Stimulated activated CD4-positive, alpha-beta T cell treated with anti-CD3 and anti-CD28 coated beads, TNF-alpha, amount 100 ng/mL, for 4 hours (primary cell): ENCODE results near the gene NOTUM.

Source experiments
- DNase-seq, 3 experiments: peaks; one replicate each; pipeline ENCODE4 v3.0.0-alpha.2; 2020; ENCODE audit warnings: low read depth in 3 of 3

The NOTUM gene

DNA sequence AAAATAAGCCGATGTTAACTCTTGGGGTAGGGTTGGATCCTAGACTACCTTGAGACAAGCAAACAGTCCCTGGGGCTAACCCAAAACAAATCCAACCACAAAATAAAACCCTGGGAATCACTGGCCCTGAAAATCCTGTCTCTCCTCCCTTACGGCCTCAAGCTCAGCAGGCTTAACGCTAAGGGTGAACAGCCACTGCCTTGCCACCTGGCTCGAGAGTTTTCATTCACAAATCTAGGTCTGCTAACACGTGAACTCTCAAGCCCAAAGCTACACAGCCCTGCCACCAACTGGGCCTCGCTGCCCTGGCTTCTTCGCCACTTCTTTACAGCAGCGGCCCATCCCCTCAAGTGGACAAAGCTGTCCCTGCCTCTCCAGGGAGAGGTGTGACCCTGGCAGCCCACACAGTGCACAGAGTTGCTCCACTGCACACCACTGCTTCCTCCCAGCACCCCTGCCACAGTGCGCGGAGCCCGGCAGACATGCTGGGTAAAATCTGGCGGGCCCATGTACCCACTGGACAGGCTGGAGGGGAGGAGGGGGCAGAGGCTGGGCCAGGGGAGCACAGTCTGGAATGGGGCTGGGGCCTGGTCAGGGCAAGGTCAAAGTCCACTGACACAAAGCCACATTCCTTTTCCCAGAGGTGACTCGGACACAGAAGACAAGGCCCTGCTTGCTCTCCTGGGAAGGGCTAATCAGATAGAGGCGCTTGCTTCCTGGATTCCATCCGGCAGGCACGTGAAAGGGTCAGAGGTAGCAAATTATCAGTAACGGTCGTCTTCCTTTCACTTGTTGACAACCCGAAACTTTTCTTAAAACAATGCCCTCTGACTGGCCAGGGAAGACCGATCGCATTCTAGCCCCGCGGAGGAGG, 50.8 kb downstream of the NOTUM start:
- no peak for DNase-seq

DNA sequence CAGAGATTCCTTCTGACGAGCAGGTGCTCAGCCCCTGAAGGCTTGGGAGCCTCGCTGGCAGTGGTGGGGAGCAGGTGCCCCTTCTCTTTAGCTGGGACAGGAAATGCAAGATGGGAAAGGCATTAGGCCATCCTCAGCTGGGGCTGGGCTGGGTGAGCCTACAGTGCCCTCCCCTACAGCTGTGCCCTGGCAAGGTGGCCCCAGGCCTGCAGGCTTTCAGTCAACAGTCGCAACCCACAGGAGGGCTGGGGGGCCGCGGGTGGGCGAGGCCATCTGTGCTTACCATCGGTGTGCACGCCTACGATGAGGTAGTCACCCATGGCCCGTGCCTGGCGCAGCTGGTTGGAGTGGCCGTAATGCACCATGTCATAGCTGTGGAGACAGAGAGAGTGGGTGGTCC, 51.8 kb downstream of the NOTUM start:
- DNase-seq = no peak

DNA sequence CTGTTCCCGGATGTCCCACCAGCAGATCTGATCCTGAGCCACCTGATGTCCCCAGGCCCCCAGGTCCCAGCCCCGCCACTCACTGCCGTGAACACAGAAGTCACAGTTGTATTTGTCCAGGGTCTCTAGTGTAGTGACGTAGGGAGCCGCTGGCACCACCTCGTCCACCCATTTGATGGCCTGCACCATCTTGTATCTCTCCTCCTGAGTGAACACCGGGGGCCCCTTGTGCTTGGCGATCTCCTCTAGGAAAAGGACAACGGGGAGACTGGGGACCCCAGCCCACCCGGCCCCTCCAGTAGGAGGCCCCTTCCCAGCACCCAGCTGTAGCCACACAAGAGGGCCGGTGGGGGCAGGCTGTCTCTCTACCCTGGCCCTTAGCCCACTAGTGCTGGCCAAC, 52.2 kb downstream of the NOTUM start:
- no peak for DNase-seq

DNA sequence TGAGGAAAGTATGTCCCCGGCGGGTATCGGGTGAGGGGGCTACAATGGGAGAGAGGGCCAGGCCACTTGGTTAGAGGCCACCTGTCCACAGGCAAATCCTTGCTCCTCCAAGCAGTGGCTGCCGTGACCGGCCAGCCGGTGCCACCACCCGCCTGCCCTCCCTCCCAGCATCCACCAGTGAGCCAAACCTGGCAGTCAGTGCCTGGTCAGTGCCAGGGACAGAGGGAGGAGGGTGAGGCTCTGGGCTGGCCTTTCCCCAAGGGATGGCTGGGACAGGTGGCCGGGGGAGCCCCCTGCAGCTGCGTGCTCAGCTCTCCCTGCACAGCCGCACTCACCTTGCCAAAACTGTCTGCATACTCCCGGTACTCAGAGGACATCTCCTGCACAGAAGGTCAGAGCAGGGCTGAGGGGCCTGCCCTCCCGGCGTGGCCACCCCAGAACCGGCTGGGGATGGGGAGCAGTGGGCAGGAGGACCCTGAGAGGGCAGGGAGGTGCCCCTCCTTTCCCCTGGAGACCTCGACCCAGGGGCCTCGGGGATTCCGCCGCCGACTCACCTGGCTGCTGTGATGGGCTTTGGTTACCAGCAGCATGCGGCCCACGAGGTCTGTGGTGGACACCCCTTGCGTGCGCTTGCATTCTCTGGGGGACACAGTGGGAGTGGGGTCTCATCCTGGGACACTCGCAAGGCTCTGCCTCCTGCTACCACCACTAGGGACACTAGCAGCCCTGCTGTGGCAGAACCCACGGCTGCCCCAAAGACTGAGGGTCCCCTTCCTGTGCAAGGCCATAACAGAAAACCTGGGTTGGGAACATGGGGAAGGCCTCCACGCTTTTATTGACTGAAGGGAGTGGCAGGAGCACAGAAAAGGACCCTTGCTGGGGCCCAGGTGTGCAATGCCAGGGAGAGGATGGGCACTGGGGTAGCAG, 53.5 kb downstream of the NOTUM start:
- no peak for DNase-seq

DNA sequence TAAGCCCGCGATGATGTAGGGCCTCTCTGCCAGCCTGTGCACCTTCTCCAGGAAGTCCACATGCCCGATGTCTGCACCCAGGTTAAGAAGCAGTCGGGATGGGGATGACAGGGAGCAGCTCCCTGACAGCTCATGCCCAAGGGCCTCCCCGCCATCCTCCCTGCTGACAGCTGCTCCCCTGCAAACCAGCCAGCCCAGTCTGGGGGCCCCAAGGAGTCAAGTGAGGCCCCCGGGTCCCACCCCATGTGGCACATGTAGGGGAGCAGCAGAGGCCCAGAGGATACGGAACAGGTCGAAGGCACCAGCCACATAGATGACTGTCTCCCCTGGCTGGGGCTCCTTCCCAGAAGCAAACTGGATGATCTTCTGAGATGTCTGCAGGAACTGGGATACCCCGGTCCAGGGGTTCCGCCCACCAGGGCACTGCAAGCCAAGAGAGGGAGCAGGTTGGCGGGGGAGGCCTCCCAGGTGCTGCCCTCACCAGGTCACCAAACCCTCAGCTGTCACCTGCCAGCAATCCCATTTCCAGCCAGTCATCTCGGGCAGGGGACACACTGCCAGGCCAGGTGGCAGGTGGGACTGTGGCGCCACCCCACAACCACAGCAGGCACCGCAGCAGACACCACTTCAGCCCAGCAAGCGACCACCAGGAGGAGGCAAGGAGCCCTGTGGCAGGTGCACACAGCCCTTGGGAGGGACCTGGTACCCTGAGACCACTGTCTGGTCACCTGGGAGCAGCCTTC, 54.3 kb downstream of the NOTUM start:
- no peak for DNase-seq

DNA sequence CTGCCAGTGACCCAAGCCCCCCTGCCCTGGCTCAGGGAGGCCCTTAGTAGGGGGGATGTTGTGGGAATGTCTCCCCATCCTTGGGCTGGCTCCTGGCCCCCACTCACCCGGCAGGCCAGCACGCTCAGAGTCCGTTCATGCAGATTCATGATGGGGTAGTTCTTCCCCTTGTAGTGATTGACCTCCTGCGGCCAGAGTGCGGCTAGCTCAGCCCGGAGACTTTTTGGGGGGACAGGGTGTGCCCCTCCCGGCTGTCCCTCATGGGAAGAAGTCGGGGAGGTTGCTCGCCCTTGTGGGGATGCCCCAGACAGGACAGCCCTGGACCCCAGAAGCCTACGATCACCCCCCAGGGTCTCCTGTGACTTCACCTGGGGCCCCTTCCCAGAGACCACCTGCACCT, 55.0 kb downstream of the NOTUM start:
- DNase-seq = no peak

DNA sequence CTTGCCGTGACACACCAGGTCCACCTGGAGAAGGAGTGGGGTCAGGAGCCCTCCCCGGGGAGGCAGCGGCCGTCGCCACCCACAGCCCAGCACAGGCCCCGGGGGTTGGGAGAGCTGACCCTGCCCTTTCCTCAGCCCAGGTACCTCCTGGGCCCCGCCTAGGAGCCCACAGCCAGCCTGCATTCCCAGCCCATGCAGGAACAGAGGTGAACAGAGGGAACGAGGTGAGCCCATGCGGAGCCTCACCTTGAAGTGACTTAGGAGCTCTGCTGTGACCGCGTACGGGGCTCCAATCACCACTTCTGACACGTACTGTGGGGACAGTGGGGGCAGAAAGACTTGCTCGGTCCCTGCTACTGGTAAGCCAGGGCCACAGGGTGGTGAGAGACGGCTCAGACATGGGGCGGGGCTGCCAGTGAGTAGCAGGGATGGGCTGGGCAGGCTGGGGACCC, 55.5 kb downstream of the NOTUM start:
- no peak for DNase-seq

DNA sequence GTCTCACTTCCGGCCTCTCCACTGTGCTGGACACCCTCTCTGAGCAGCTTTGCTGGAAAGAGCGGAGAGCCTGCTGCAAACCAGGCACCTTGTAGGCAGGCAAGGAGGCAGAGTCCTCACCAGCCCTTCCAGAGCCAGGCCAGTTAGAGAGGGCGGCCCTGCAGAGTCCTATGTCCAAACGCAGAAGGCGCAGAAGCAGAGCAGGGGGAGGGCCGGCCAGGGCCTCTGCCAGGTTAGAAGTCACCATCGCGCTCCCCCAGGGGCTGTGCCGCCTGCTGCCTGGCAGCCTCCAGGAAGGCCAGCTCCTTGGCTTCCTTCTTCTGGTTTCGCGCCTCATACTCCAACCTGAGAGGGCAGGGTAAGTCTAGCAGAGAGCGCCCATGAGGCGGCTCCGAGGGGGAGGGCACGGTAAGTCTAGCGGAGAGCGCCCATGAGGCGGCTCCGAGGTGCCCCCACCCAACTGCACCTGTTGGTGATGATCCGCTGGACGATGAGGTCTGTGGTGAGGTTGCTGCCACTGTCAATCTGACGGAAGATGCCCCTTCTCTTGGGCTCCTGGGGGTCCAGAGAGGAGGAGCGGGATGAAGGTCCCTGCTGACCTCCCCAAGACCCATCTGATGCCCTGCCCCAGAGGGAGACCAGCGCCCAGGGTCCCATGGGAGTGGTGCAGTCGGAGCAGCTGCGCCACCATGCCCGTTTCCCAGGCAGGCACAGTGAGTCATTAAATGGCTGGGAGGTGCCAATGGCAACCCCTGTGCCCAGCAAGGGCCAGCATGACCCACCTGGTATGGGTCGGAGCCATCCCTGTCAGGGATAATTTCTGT, 56.2 kb downstream of the NOTUM start:
- DNase-seq = no peak

DNA sequence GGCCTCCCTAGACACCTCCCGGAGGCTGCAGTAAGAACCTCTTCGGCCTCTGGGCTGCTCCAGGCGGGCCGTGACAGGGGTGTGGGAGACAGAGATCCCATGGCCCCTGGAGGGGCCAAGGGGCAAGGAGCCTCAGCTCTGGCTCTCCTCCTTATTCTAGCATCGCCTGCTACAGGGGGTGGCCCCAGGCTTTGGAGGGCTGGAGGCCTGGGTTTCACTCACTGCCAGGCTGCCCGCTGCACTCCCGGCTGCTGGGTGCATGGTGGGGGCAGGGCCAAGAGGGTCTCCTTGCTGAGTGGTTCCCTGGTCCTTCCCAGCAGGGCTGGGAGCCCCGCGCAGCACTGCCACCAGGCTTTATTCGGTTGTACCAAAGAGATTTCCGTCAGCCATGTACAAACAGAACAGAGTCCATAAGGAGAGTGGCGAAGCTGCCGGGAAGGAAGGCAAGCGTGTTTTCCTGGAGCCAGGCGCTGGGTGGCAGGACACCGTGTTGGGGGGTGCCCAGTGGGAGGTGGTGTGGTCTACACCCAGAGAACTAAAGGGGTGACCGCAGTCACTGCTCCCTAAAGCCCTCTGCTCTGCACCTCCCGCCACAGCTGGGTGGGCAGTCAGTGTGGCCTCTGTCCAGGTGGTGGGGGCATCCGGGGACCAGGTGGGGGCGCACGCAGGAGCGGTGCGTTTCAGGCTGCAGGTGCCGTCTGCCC, 56.9 kb downstream of the NOTUM start:
- no peak for DNase-seq

DNA sequence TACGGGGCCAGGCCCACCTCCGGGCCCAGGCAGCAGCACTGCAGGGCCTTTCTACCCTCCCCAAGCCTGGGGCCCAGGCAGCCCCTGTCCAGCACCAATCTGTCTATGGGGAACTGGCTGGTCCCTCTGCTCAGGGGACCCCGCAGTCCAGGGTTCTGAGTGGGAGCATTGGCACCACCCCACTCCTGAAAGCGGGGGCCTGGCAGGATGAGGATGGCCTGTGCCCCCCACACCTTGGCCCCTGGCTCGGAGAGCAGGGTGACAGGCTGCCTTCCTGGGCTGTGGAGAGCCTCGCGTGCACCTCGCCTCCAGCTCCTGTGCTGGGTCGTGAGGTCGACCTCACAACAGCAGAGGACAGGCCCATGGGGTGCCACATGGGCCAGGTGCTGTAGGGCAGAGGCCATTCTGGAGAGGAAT, 57.6 kb downstream of the NOTUM start:
- DNase-seq = no peak

DNA sequence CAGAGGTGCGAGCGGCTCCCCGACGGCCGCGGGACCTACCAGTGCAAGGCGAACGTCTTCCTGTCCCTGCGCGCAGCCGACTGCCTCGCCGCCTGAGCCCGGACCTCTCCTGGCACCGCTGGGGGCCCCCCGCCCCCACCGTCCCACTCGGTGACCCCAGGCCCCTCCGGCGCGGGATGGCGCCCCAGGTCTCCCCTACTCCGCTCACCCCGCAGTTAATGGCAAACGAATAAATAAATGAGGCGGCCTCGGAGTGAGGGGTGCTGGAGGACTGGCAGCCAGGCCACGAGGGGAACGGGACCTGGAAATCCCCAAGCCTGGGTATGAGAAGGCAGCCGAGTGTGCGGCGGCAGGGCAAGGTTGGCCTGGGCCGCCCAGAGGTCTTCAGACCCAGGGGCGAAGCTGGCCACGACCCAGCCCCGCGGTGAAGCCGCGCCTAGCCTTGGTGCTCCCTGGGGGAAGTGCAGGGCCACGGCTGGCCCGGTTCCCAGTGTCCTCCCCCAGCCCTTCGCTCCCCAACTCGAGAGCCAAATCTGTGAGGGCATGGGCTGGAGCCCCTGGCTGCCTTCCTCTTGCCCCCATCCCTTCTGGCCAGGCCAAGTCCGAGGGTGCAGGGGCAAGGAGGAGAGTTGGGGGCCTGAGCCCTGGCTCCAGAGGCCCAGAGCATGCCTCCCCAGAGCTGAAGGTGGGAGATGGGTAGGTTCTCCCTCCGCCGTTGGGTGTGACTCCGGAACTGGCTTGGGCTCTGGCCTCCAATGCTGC, 58.2 kb downstream of the NOTUM start:
- no peak for DNase-seq
